Fibroblast of lung (primary cell): ENCODE measurements around the gene PTPN21.

Experiments
- EZH2 ChIP-seq: IDR thresholded peaks from 2 replicates; pipeline ENCODE4 v1.5.1; 2012; ENCODE audit warnings: low read length, control low read depth, mild to moderate bottlenecking; ENCODE audit errors: missing control alignments
- TF ChIP-seq, protein P1 (sequence below), 2 donors: IDR thresholded peaks in 1 of 2; conservative IDR thresholded peaks in 1 of 2; 1 replicate in 1 of 2; 2 replicates in 1 of 2; pipeline ENCODE4 v1.5.1; 2011 to 2012; ENCODE audit warnings: low read length in 2 of 2, control low read depth in 1 of 2, inconsistent platforms in 1 of 2, low read depth in 1 of 2, mild to moderate bottlenecking in 1 of 2

DNA sequence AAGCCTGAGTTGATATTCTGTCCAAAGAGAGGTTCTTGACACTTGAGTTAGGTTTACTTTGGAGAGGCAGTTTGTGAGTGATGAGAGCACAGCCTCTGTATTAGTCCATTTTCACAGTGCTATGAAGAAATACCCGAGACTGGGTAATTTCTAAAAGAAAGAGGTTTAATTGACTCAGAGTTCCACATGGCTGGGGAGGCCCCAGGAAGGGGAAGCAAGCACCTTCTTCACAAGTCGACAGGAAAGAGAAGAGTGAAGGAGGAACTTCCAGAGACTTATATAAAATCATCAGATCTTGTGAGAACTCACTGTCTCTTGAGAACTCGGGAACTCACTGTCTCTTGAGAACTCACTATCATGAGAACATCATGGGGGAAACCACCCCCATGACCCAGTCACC is 13.4 kb upstream of the PTPN21 start:
- no peak for TF ChIP-seq EZH2
- TF ChIP-seq, protein P1, sequence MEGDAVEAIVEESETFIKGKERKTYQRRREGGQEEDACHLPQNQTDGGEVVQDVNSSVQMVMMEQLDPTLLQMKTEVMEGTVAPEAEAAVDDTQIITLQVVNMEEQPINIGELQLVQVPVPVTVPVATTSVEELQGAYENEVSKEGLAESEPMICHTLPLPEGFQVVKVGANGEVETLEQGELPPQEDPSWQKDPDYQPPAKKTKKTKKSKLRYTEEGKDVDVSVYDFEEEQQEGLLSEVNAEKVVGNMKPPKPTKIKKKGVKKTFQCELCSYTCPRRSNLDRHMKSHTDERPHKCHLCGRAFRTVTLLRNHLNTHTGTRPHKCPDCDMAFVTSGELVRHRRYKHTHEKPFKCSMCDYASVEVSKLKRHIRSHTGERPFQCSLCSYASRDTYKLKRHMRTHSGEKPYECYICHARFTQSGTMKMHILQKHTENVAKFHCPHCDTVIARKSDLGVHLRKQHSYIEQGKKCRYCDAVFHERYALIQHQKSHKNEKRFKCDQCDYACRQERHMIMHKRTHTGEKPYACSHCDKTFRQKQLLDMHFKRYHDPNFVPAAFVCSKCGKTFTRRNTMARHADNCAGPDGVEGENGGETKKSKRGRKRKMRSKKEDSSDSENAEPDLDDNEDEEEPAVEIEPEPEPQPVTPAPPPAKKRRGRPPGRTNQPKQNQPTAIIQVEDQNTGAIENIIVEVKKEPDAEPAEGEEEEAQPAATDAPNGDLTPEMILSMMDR (conservative IDR thresholded peaks at IDR 0.05 in 1 of 2, IDR thresholded peaks at IDR 0.05 in 1 of 2; ENCODE audit: low read depth in 1 of 2, low read length in 2 of 2) = no peak
